ENCODE measurements around the gene SV2B.

DNA sequence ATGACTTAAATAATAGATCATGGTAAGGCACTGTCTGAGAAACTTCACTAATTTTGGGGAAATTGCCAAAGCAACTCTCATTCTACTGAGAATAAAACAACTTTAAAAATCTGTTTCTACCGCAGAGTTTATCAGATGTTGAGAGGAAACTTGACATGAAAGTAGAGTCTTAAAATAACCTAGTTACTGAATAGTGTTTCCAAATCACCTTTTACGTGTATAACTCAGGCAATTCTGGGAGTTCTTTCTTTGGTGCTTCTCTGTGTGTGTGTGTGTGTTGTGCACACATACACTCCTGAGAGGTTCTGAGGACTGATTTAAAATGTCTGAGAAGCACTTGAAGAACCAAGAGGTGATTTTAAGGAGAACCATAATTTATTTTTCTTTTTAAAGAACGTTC lies 236.6 kb downstream of the SV2B start:
- TF ChIP-seq CTCF (conservative IDR thresholded peaks at IDR 0.05; ENCODE audit: low read depth in 2 of 2) (no peak), JUNB (IDR thresholded peaks at IDR 0.05; ENCODE audit: unreplicated experiment) (no peak), REST (IDR thresholded peaks at IDR 0.05; ENCODE audit: unreplicated experiment) (no peak), EZH2phosphoT487 (IDR thresholded peaks at IDR 0.05; ENCODE audit: unreplicated experiment) (no peak), EZH2 (IDR thresholded peaks at IDR 0.05; ENCODE audit: low read depth, unreplicated experiment) (no peak), POLR2AphosphoS5 (IDR thresholded peaks at IDR 0.05; ENCODE audit: low read depth) (no peak), ZNF331 (CRISPR knock-in tag; IDR thresholded peaks at IDR 0.05; ENCODE audit: low read depth) (no peak), CREB1 (CRISPR knock-in tag; IDR thresholded peaks at IDR 0.05; ENCODE audit: low read depth) (no peak), NANOG (IDR thresholded peaks at IDR 0.05; ENCODE audit: borderline replicate concordance) (no peak), STAT1 (IDR thresholded peaks at IDR 0.05; ENCODE audit: unreplicated experiment) (no peak), ZNF114 (CRISPR knock-in tag; IDR thresholded peaks at IDR 0.05) (no peak)
- TF ChIP-seq, protein P1, sequence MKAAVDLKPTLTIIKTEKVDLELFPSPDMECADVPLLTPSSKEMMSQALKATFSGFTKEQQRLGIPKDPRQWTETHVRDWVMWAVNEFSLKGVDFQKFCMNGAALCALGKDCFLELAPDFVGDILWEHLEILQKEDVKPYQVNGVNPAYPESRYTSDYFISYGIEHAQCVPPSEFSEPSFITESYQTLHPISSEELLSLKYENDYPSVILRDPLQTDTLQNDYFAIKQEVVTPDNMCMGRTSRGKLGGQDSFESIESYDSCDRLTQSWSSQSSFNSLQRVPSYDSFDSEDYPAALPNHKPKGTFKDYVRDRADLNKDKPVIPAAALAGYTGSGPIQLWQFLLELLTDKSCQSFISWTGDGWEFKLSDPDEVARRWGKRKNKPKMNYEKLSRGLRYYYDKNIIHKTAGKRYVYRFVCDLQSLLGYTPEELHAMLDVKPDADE (IDR thresholded peaks at IDR 0.05) = no peak
